HG03139 (cell line): Measurements from ENCODE around the gene ADCY1.

Experiments used
- ATAC-seq: cut with Tn5 transposase; IDR thresholded peaks from one replicate; pipeline ENCODE4 v1.9.1; 2021; ENCODE audit not compliant: unreplicated experiment

Gene ADCY1

DNA sequence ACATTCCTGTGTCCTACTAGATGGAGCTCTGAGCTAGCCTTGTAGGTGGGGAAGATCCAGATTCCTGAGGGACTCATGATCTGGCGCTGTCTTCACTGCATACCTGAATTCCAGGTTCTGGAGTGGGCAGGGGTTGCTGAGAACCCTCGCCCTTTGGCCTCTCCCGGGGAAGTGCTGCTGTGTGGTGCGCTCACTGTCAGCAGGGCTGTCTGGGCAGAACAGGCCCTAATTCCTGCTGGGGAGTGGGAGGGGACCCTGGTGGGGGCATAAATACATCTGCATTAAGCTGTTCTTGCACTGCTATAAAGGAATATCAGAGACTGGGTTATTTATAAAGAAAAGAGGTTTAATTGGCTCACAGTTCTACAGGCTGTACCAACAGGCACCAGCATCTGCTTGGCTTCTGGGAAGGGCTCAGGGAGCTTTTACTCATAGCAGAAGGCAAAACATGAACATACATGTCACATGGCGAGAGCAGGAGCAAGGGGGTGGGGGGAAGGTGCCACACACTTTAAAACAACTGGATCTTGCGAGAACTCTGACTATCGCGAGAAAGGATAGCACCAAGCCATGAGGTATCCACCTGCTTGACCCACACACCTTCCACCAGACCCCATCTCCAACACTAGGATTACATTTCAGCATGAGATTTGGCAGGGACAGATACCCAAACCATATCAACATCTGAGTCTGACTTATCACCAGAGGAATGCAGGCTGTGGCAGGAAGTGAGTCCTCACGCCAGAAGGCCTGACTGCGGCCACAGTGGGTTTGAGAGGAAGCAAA, 115.0 kb downstream of the ADCY1 start:
- ATAC-seq, result no peak

DNA sequence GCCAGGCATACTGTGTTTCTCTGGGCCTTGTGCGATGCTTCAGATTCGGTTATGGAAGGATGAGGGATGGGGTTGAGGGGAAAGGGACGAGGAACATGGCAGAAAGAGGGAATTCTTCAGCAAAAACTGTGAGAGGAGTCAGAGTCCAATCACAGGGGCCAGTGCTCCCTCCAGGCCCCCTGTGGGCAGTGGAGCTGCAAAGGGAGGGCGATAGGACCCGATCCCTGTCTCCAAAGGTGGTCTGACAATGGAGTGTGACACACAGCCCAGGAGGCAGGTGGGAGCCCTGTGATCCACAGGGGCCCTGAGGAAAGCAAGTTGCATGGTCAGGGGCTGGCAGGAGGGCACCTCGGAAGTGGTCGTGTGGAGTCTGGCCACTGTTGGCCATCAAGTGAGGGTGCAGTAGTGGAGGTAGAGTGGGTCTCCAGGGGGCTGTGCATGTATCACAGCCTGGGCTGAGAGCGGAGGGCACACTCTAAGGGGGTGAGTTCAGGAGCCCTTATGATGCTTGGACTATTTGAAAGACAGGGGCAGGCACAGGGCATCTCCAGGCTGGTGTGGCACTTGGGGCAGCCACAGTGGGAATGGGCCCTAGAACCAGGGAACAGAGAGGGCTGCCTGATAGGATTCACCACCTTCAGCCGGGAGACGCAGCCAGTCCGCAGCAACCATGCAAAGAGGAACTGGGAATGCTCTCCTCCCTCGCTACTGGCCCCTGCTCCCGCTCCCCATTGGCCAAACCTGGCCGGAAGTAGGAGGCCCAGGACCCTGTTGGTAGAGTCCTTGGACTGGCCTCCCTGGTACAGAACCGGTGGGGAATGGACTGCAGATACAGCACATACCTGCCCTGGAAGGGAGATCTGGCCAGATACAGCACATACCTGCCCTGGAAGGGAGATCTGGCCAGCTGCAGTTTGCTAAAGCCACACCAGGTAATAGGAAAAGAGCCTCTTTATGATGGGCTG, 115.9 kb downstream of the ADCY1 start:
- no peak for ATAC-seq

DNA sequence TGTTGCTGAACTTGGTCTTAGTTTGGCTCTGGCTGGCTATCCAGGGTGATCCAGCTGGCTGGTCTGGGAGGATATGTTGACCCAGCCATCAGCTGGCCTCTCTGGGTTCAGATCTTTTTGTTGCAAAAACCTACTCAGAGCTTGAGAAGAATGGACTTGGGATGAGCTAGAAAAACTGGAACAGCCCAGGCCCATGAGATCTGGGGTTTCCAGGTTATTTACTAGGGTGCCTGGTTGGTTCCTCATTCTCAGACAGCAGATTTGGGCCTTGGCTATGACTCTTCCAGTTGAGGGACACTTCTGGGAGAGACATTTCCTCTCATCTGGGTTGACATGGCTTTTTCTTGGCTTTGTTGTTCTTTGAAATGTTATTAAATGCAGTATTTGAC, 116.6 kb downstream of the ADCY1 start:
- ATAC-seq, result no peak

DNA sequence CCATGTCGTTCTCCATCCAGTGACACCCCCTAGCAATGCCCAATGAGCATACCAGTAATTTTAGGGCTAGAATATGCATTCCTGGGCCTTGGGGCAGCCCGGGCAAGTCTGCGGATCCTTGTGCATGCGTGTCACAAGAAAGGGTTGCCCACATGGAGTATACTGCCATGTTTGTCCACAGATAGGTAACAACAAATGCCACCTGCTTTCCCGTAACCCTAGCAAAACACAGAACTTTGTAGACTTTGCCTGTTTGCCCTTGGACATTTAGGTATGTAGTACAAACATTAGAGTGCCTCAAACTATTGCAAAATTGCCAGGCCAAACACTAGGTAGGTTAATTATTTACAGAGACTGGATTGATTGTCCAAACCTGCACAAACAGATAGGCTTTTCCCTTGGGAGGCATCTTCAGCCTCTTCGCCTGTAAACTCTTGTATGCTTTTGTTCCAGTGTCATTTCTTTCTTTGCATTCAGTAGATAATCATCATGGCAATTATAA, 117.0 kb downstream of the ADCY1 start:
- no peak for ATAC-seq

DNA sequence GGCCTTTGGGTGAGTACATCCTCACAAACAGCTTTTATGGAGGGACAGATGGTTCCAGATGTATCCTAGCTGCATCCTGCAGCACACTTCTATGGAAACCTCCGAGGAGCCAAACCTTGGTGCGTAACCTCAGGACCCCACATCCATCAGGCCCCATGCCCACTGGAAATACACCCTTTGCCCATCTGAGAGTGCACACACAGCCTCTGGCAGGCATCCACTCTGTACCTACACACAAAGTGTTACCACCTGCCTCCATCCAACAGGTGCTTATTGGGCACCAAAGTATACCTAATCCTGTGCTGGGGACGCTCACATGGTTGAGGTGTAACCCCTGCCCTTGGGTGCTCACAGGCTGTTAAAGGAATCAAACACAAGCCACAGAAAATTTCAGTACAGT, 117.9 kb downstream of the ADCY1 start:
- ATAC-seq, result no peak

DNA sequence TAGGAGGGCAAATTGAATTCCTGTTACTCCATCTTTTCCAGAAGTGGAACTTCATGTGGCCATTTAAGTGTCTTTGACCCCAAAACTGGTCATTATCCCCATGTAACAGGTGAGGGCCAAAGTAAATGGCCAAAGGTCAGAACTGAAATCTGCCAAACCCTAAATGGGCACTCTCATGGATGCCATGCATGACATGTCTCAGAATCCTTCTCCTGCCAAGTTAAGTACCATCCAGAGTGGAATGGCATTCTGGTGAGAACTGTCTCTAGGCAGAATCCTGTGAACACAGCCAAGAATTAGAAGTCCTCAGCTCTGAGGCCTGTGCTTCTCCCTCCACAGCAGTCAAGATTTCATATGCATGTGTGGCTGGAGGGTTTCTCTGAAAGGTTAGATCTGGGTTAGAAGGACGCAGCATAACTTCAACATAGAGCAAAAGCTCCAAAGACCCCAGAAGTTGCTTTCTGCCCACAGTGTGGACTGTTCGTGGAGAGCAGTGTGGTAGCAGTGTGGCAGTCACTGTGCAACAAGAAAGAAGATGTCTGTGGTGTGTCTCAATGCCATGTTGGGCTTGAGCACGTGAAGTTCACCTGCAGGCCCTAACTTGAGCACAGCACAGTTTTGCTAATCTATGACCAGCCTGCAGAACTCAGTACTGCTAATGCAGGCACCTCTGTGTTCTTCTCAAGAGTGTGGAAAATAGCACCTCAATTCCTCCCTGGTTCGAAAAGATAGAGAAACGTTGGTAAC, 121.3 kb downstream of the ADCY1 start:
- no peak for ATAC-seq

DNA sequence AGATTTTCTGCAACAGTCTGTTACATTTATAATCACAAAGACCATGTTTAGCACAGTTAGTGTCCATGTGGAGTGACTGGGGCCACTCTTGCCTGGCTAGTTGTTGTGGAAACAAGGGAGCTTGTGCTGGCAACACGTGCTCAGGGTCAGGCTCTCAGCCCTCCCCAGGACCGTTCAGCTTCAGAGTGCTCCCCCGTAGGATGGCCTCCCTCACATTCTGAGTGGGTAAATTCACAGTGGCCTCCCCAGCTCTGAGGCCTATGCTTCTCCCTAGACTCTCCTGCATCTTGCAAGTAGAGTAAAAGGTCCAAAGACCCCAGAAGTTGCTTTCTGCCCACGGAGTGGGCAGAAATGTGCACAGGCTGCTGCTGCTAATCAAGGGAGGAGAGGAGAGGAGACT, 122.3 kb downstream of the ADCY1 start:
- ATAC-seq, result no peak

DNA sequence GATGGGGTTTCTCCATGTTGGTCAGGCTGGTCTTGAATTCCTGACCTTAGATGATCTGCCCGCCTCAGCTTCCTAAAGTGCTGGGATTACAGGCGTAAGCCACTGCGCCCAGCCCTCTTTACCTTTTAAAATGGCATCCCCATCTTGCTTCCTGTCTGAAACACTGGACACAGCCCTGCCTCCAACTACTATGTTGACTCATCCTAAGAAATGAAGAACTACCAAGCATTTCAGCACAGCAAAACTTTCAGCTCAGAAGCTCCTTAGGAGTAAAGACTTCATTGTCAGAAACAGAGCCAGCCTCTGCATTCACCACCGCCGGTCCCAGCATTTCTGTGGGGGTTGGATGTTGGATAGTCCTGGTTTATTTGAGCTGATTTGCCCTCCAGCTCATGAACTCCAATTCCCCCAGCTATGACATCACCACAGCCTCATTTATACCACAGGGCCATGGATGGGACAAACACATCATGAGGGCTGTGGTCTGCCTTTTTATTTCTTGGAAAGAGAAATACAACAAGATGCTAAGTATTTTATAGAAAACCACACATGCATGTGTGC, 123.5 kb downstream of the ADCY1 start:
- ATAC-seq, result no peak

DNA sequence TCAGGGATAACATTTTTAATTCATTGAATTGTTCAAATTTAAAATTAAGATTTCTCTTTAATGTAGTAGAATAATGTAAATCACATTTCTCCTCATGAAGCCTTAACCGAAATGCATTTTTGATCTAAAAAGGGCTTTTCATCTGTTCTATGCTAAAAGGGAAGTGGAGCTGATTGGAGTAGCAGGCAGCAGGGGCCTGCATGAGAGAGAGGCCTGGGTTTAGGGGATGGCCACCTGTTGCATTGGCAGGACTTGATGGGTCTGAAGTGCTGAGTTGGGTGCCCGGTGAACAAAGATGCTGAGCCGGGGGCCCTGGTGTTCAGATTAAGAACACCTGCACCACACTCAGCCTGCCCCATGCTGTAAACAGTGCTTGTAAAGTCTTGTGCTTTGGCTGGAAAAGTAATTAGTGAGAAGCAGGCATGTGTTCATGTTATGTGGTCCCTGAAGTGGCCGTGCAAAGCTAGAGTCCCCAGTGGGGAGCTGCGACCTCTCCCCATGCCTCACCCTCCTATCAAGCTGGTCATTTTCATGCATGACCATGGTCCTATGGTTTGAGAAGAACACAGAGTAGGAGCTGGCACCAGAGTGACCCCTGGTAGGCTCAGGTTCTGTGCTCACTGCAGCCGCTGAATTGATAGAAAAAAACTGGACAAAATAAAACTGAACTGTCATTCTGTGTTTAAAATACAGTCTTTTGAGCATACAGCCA, 124.3 kb downstream of the ADCY1 start:
- ATAC-seq, result no peak

DNA sequence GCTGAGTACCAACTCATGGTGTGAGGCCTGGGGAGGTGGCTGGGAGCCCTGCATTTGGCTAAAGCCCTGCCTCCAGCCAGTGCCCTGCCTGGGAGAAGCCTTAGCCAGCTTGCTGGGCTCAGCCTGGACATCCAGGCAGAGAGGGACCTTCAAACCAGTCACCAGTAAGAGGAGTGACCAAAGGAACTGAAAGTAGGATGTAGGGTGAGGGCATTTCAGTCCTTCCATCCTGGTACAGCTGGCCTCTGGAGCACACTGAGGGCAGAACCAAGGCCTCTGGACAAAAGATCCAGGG, 124.8 kb downstream of the ADCY1 start:
- no peak for ATAC-seq

DNA sequence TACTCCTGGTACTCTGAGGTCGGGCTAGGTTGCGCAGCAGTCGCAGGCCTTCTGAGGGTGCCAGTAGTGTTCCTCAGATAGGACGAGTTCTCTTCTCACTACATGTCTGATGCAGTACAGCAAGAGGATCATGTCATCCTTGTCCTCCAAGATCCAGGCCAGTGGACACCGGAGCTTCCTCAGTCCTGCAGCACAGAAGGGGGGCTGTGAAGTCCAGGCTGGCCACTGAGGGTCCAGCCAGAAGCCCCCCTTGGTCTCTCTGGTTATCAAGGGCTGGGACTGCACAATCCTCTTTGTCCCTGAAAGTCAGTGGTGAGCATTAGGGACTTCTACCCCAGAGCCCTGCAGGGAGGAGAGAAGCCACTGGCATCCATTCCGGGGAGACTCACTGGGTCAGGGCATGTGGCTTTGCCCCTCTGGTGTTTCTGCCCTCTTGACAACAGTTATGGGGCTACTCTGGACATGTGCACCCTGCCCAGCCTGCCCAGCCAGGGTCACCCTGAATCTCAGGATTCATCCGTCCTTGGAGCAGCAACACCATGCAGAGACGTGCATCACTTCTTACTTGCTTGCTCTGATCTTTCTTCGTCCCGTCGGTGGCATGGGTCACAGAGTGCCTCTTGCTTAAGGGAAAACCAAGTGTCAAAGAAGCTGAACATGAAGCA, 125.7 kb downstream of the ADCY1 start:
- no peak for ATAC-seq

DNA sequence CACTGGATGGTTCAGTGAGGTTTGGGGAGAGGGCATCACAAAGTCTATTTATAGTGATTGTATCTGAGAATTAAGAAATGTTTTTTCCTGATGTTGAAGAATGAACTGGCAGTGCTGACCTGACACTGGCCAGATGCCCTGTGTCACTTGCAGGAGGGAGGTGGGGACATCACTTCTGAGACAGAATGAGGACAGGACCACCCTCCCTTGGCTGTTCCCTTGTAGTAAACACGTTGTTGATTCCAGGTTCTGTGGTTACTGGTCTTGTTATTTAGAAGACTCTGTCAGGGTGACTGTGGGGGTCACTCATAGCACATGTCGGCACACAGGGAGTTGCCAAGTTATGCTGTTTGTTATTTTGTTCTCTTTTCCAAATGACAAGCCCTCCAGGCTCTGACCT, 126.4 kb downstream of the ADCY1 start:
- ATAC-seq, result no peak

DNA sequence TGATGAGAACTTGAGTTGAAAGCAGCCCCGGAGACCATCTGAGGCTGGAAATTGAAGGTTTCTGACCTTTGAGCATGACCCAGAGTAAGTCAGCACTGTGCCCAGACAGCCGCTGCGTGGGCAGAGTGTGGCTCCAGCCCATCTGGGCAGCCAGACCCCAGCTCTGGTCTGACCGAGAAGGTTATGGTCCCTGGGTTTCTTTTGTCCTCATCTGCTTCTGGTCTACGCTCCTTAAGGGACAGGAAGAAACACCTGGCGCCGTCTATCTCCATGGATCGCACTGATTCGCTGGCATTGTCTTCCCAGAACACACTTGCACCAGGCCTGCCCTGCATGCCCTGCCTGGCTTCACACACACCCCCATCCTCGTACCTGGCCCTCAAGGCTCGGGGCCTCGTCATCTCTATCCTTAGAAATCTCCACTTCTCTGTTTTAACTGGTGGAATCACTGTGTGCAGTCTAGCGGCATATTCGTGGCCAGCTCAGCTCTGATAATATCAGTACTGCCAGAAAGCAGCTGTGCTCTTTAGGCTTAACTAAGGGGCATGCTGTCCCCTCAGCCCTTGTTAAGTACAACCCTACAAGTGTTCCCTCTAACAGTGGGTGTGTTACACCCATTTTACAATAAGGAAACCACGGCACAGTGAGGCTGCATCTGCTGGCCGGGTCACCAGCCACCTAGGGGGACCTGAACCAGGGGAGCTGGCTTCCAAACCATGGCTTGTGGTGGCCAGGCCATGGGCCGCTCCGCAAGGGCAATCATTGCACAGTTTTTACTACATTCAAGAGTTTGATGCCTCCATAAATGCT, 127.7 kb downstream of the ADCY1 start:
- ATAC-seq, result no peak

DNA sequence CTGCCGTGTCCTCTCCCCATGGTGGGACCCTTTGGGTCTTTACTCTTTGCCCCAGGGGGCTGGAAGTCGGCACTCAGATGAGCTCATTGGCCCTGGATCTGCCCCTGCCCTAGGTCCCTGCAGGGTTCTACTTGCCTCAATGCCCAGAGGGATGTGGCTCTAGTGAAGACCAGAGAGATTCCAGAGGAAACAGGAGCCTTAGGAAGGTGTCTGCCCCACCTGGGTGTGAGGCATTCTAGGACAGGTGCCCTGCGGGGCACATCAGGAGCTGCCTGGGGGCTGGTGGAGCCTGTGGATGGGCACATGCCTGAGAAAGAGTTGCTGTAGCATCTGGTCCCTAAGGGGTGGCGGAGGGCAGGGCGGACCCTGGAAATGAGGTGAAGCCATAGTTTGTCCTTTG, 128.6 kb downstream of the ADCY1 start:
- ATAC-seq, result no peak

DNA sequence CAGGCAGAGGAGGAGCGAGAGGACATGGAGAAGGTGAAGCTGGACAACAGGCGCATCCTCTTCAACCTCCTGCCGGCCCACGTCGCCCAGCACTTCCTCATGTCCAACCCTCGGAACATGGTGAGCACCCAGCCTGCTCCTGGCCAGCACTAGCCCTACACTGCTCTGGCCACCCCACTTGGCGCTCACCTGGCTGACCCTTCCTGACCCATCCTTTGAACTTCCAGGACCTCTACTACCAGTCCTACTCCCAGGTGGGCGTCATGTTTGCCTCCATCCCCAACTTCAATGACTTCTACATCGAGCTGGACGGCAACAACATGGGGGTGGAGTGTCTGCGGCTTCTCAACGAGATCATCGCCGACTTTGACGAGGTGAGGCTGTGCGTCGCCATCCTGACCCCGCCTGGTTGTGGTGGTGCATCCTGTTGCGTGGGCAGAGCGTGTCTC, 129.2 kb downstream of the ADCY1 start:
- no peak for ATAC-seq

DNA sequence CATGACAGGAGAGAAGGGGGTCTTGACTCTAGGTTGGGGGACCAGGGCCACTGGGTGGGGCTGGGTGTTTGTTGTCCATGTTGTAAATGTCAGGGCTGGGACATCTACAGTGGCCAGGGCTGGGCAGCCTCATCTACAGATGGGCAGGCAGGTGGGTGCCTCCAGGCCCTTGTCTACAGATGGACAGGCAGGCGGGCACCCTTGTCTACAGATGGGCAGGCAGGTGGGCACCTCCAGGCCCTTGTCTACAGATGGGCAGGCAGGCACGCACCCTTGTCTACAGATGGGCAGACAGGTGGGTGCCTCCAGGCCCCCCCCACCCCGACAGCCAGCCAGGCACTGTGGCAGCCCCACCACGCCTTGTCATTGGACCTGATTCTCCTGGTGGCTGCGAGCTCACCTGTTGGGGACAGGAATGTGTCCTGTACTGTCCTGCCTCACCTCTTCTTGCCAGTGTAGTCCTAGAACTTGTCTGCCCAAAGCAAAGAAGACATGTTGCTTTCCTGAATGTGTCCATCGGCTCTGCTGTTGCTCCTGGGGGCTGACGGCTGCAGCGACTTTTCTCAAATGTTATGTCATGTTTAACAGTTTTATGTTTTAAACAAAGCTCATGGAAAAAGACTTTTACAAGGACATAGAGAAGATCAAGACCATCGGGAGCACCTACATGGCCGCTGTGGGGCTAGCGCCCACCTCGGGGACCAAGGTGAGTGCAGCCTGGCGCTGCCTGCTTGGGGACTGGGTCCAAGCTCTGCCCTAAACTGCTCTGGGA, 129.9 kb downstream of the ADCY1 start:
- ATAC-seq, result no peak

DNA sequence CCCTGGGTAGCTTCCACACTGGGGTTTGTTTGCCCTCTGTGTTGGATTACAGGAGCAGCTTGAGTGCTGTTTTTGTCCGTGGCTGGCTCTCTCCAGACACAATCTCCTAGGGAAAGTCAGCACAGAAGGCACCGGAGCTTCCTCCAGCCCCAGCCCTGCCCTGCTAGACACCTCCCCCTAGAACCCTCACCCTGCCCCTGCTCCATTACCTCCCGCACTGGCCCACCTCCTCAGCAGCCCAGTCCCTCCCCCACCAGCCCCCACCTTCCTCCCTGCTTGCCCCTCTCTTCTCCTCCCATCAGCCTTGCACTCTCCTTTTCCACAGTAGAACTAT, 130.5 kb downstream of the ADCY1 start:
- no peak for ATAC-seq
